ENCODE measurements around the gene IGLON5. TPM values are rescaled to one million over a fixed set of nuclear protein-coding genes. Genes with fewer than 3 reads are reported as not detected.

Gene IGLON5
- 1 to 10 TPM; 3.7 to 5.2 (median 4.6) TPM for polyA plus RNA-seq (ENCODE audit: insufficient read length in 3 of 3)
- long read RNA-seq, donor 1: 0 reads
- long read RNA-seq, donor 2: 0 reads
- long read RNA-seq, donor 3: 0 reads
- long read RNA-seq, donor 4, partial matches to known transcripts: 244 of 506 reads
- long read RNA-seq, donor 4, other reads (novel, unspliced or antisense): 260 of 506 reads
- long read RNA-seq, donor 5, partial matches to known transcripts: 0 of 1 reads
- long read RNA-seq, donor 5, other reads (novel, unspliced or antisense): 0 of 1 reads
- long read RNA-seq, donor 6, partial matches to known transcripts: 0 of 2 reads
- long read RNA-seq, donor 6, other reads (novel, unspliced or antisense): 0 of 2 reads
- long read RNA-seq, donor 7: 0 reads
- long read RNA-seq, donor 8: 0 reads
- long read RNA-seq, donor 9, partial matches to known transcripts: 0 of 1 reads
- long read RNA-seq, donor 9, other reads (novel, unspliced or antisense): 0 of 1 reads
- long read RNA-seq, donor 10: 0 reads
- long read RNA-seq, donor 11: 0 reads
- long read RNA-seq, donor 12: 0 reads
- long read RNA-seq, donor 13, partial matches to known transcripts: 0 of 4 reads
- long read RNA-seq, donor 13, other reads (novel, unspliced or antisense): 0 of 4 reads
- long read RNA-seq, donor 14: 0 reads
- long read RNA-seq, donor 15: 0 reads
- long read RNA-seq, donor 16, partial matches to known transcripts: 0 of 4 reads
- long read RNA-seq, donor 16, other reads (novel, unspliced or antisense): 0 of 4 reads

DNA sequence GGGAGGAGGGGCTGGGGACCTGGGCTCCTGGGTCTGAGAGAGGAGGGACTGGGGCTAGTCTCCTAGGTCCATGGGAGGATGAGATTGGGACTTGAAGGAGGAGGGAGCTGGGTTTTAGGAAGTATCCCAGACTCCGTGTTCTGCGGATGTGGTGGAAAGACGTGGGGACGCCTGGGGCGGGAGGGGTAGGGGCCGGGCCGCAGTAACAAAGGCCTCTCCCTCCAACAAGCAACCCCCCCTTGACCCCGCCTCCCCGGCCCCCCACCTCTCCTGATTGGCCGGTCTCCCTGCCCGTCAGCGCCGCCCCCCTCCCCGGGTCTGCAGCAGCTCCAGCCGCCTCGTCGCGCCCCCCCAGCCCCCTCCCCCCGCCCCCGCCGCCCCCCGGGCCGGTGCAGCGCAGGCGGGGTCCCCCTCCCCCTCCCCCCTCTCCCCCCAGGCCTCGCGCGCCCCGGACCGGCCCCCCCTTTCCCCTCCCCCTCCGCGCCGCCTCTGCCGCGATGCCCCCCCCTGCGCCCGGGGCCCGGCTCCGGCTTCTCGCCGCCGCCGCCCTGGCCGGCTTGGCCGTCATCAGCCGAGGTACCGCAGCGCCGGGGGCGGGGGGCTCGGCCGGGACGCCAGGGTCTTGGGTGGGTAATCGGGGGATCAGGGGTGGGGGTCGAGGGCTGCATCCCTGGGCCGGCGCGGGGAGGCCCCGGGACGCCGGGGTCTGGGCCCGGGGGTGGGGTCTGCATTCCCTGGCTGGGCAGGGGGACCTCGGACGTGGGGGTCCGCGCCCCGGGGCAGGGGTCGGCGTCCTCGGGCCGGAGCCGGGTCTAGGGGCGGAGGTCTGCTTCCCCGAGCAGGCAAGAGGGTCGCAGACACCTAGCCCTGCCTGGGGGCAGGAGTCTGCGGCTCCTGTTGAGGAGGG is at the start of gene IGLON5:
Gene IGLON5 (plus strand): TSS at position 294 of the 907 bp plus-strand sequence. CDS start 204 bp downstream, at position 498.
- DNase-seq (ENCODE audit: extremely low read depth in 1 of 11, low read depth in 9 of 11, low spot score in 4 of 11): no peak

DNA sequence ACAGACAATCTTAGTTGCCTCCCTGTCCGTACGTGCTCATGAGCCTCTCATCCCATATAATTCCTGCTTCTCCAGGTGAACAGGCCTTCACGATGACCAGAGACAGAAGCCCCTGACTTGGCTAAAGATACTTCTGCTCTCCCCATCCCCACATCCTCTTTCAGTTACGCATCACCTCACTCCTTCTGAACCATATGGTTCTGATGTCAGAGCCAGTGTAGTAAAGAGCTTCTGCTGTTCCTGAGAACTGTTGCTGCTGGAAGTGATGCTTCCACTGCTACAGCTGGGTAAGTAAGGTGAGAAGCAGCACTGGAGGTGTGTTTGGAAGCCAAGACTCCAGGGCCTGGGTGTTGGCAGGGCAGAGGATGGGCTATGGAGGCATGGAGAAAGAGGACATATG is 47.6 kb upstream of the IGLON5 start:
- DNase-seq (ENCODE audit: extremely low read depth in 1 of 11, low read depth in 9 of 11, low spot score in 4 of 11): no peak

DNA sequence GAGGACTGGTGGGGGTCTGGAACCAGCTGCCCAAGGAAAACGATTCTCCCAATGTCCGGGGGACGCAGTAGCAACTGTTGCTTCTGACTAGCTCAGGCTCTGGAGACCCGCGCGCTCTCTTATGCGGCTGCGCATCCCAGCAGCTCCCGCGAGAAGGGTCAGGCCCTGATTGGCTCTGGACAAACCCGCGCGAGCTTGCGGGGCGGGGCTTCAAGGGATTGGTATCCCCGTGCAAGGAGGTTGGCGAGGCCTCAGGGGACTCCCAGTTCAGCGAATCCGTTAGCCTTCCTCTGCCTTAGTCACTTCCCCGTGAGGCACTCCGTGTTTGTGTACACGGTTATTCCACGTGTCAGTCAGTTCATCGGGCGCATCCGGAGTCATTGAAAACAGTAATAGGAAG is 40.4 kb upstream of the IGLON5 start:
- DNase-seq (ENCODE audit: extremely low read depth in 1 of 11, low read depth in 9 of 11, low spot score in 4 of 11): no peak

DNA sequence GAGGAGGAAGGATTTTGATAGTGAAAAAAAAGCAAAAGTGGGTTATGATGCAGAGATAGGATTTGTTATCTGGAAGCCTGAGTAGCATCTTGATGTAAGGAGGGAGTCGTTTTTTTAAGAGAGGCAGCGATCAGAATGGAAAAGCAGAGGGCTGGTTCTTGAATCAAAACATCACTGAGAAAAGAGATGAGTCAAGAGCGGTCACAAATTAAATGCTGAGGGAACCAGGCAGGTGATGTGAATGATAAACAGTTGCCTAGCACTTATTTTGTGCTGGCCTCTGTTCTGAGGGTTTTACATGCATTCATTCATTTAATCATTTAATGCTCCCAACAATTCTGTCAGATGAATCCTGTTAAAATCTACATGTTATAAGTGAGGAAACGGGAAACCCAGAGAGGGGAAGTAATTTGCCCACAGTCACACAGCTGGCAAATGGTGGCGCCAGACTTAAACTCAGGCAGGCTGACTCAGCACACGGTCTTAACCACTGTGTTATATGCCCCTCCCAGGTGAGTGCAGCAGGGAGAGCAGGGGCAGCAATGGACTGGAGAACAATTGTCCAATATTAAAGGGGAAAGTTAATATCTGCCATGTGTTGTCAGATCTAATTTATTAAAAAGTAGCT is 39.1 kb upstream of the IGLON5 start:
- DNase-seq (ENCODE audit: extremely low read depth in 1 of 11, low read depth in 9 of 11, low spot score in 4 of 11): no peak

DNA sequence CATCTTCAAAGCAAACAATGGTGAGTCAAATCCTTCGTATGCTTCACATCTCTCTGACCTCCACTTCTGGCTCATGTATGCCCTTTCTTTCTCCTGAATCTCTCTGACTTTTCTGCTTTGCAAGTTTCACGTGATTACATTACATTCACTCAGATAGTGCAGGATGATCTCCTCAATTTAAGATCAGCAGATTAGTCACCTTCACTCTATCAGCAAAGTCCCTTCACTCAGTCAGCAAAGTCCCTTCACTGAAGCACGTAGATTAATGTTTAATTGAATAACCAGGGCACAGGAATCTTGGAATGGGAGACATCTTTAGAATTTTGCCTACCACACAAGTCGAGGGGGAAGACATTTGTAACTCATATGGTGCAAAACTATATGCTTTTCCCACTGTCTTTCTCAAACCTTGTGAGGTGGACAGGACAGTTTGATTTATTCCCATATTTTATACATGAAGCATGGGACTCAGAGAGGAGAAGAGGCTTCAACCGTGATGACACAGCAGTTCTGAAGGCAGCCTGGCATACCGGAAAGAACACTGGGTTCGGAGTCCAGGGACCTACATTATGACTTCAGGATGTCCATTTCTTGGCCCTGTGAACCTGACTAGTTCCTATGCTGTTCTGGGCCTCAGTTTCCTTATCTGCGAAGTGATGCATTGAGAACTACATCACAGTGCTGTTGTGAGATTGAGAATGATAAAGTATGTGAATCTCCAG is 37.2 kb upstream of the IGLON5 start:
- no peak for DNase-seq (ENCODE audit: extremely low read depth in 1 of 11, low read depth in 9 of 11, low spot score in 4 of 11)

DNA sequence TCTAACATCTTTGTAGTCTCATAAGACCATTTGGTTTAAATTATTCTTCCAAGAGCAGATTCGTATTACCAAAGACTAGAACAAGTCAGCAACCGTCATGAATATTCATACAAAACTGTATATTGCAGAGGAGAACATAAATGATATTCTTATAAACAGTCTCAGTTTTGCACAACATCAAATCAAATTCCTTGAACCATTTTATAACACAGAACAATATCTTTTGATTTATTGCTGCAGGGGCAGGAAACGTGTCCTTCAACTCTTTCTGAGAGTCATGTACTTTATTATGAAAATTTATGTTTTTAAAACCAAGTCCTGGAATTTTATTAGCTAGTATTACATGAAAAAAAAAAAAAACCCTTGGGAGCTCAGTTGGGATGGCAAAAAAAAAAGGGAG is 34.3 kb upstream of the IGLON5 start:
- DNase-seq (ENCODE audit: extremely low read depth in 1 of 11, low read depth in 9 of 11, low spot score in 4 of 11): no peak

DNA sequence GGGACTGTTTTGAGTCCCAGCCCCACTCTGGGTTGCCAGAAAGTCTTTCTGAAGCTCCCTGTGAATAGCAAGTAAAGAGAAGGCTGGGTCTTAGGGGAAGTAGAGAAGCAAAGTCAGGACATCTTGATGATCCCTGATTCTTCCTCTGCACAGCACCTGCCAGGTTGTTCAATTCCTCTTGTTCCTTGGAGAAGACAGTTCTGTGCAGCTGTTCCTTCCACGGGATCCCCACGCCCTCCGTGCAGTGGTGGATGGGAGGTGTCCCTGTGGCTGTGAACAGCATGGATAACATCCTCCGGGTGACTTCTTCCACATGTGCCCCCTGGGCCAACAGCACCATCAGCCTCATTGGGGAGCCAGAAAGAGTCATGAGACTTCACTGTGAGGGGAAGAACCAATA is 29.1 kb upstream of the IGLON5 start:
- DNase-seq (ENCODE audit: extremely low read depth in 1 of 11, low read depth in 9 of 11, low spot score in 4 of 11): no peak

DNA sequence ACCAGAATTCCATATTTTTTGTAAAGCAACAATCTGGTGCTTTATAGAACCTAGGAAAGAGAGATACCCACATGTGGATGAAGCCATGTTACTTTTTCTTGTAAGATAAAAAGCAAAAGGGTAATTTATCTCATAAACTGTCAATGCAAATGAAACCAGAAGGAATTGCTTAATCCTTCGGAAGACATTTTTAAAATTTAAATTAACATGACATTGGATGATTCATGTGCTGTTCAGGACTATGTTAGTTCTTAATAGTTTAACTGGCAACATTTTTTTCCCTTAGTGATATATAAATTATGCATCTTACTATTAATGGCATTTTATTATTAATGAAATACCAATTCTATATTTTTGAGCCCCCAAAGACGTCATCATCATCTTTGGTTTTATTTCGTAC is 25.8 kb upstream of the IGLON5 start:
- DNase-seq (ENCODE audit: extremely low read depth in 1 of 11, low read depth in 9 of 11, low spot score in 4 of 11): no peak

DNA sequence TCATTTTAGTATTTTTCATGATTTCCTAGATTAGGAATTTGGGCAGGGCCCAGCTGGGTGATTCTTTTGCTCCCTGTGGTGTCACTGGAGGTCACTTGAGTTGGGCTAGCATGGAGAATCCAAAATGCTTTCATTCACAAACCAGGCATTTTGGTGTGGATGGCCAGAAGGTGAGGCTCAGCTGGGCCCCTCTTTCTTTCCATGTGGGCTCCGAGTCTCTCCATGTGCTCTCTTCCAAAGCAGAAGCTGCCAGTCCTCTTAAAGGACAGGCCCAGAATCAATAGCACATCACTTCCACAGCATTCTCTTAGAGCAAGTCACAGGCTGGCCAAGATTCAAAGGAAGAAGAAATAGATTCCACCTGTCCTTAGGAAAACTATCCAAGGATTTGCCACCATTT is 21.8 kb upstream of the IGLON5 start:
- DNase-seq (ENCODE audit: extremely low read depth in 1 of 11, low read depth in 9 of 11, low spot score in 4 of 11): no peak

DNA sequence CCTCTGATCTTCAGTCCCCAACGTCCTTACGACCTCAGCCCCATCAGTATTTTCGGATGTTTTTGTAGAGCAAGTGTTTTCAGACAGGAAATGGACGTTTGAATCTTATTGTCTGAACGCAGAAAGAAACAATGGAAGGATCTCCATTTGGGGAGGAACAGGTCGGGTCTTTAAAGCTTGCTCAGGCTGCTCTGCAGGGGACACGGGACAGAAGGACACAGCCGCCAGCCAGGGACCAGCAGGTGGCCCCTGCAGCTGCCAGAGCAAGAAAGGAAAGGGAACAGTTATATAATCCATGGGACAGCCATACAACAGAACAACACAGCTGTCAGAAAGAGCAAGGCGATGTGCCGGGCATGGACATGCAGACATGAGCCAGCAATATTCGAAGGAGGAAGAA is 18.5 kb upstream of the IGLON5 start:
- DNase-seq (ENCODE audit: extremely low read depth in 1 of 11, low read depth in 9 of 11, low spot score in 4 of 11): no peak

DNA sequence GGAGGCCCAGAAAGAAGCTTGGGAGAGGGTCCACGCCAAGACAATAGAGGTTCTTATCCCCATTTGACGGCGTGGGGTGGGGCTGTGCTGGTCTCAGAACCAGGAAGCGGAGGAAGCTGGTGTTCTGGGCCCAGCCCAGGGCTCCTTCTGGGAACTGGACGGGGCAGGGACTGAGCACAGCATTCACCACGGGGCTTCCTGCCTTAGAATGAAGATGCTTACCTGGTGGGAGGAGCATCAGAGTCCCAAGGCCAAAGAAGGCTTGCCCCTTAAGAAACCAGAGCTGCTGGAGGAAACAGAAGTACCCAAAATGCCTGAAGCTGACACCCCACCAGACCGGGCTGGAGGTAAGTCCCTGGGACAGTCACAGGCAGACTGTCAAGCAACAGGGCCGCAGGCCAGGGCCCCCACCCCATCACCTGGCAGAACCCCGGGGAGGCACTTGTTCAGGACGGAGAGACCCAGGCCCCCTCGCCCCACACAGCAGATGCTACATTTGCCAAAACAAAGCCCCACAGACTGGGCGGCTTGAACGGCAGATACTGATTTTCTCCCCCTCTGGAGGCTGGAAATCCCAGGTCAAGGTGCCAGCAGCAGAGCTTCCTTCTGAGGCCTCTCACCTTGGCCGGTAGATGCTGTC is 17.8 kb upstream of the IGLON5 start:
- DNase-seq (ENCODE audit: extremely low read depth in 1 of 11, low read depth in 9 of 11, low spot score in 4 of 11): no peak

DNA sequence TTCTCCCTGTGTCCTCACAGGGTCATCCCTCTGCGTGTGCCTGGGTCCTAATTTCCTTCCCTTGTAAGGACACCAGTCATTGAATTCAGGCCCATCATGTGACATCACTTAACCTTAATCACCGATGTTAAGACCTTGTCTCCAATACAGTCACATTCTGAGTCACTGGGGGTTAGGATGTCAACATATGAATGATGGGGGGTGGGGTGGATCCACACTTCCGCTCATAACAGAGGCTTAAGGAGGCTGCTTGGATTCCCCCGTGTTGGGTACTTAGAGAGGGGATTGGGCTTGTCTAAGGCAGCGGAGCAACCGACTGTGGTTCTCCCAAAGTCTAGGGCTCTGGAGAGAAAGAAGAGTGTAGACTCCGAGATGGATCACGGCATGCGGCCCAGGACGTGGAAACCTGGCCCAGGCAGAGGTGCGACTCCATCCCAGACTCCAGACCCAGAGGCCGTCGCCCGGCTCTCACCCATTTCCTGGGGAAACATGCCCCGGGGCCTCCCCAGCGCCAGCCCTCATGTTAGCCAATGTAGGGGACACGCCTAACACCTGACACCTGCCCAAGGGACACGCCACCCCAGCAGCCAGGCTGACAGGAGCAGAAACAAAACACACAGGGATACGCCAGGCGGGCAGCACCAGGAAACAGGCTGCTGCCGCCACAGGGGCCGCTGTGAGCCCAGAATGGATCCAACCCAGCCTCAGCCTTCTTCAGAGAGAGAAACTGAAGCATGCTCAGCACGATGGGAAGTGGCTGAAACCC is 17.1 kb upstream of the IGLON5 start:
- DNase-seq (ENCODE audit: extremely low read depth in 1 of 11, low read depth in 9 of 11, low spot score in 4 of 11): no peak

DNA sequence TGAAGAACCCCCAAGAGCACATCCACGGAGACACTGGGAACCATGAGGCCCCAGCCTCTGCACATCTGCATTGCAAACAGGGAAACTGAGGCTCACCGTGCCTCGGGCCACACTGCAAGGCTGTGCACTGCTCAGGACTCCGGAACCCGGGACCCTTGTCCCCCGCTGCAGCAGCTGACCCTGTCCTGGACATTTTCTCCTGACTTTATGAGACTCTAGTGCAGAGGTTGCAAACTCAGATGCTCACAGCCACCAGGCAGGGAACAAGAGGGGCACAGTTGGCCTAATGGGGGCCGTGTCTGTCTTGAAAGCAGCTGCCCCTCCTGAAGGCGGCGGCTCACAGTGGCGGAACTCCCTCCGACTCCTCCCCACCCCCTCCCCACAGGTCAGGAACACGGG is 16.5 kb upstream of the IGLON5 start:
- DNase-seq (ENCODE audit: extremely low read depth in 1 of 11, low read depth in 9 of 11, low spot score in 4 of 11): no peak

DNA sequence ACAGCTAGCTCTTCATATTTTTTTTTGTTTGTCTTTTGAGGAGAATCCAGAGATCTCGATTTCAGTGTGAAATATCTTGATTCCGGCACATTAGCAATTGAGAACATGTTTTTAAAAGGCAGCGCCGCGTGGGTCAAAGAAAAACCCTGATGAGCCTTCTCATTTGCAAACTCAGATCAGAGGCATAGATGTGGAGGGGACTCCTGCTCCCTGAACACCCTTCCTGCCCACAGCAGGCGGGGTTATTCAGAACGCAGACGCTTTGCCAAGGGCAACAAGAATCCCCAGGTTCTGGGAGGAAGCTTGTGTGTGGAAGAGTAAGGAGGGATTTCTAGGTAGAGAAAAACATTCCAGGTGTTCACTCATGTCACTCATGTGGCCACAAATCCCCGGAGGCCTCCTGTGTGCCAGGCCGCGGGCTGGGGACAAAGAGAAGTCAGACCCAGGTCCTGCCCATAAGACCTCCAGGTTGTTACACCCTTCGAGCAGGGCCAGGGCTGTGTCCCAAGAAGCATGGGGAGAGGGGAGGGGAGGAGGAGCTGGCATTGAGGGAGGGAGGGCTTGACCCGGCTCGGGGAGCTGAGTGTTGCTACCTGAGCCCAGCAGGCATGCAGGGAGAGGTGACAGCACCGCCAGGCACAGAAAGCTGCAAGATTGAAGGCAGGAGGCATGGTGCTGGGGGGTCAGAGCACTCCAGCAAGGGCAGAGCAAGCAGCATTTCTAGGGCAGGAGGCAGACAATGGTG is 15.9 kb upstream of the IGLON5 start:
- no peak for DNase-seq (ENCODE audit: extremely low read depth in 1 of 11, low read depth in 9 of 11, low spot score in 4 of 11)

DNA sequence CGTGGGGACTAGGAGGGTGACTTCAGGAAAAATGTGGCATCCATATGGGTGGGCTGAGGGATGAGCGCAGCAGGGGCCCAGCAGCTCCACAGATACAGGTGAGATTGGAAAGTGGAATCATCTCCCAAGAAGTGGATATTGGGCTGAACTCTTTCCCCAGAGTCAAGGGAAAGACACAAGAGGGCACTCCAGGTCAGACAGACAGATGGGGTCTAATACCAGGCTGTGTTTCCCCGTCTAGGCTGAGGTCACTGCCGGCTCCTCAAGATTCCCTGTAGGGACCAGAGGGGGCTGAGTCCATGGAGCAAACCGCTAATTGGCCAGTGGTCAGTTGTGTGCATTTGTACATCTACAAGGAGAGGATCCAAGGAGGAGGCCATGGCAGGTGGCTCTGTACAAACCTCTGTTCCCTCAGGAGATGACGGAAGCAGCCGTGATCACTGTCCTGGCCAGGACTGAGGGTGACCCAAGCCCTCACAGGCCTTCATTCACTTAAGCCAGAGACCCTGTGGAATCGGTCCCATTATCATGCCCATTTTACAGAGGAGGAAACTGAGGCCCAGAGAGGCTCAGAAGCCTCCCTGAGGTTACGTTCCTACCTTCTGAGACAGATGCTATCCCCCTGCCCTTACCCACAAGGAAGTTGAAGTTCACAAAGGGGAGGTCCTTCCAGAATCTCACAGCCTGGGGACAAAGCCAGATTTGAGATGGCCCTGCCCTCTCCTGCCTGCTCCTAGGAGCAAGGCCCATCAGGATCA is 14.9 kb upstream of the IGLON5 start:
- no peak for DNase-seq (ENCODE audit: extremely low read depth in 1 of 11, low read depth in 9 of 11, low spot score in 4 of 11)

DNA sequence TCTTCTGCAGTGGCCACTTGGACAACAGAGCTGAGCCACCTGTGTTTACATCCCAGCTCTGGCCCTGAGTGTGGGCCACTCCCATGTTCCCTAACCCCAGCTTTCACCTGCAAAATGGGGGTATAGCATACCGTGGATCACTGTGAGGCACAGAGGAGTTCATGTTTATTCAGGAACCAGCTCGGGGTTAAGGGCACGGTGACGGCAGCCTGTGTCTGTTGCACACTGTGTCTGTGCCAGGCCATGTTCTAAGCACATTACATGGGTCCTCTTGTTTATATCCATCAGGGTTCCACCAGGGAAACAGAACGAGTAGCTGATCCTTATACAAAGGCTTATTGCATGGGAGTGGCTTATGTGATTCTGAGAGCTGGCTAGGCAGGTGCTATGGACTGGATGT is 14.0 kb upstream of the IGLON5 start:
- no peak for DNase-seq (ENCODE audit: extremely low read depth in 1 of 11, low read depth in 9 of 11, low spot score in 4 of 11)
